NT2/D1 (cell line): ENCODE data around the gene SDHD.
A peak's percentile ranks its signal among the peaks of the same experiment; 100 is the strongest.
"Not testable (repeated sequence)": the region's sequence is repeated elsewhere in the genome, so short reads cannot be mapped to it uniquely, and the experiment has no call there.

Source experiments
- DNase-seq: peaks from one replicate; pipeline ENCODE4 v3.0.0-alpha.2; 2011; ENCODE audit warnings: low read depth, low spot score
- H3K27me3 ChIP-seq: 2 replicates; pipeline ENCODE4 v1.6.0; 2011; ENCODE audit warnings: mild to moderate bottlenecking; ENCODE audit not compliant: insufficient read length, insufficient read depth
- H3K36me3 ChIP-seq: 2 replicates; pipeline ENCODE4 v1.6.1; 2011; ENCODE audit warnings: mild to moderate bottlenecking, low read length, mixed read lengths; ENCODE audit not compliant: insufficient read depth, insufficient read length
- H3K4me1 ChIP-seq: 2 replicates; pipeline ENCODE4 v1.5.1; 2011; ENCODE audit not compliant: insufficient read depth, insufficient read length
- H3K4me3 ChIP-seq: 2 replicates; pipeline ENCODE4 v1.5.1; 2011; ENCODE audit warnings: low read depth; ENCODE audit not compliant: insufficient read length
- H3K9ac ChIP-seq: 2 replicates; pipeline ENCODE4 v1.6.0; 2011; ENCODE audit warnings: low read depth; ENCODE audit not compliant: insufficient read length
- H3K9me3 ChIP-seq: 2 replicates; pipeline ENCODE4 v1.5.1; 2011; ENCODE audit warnings: mild to moderate bottlenecking, low read length; ENCODE audit not compliant: insufficient read depth
- SUZ12 ChIP-seq: IDR thresholded peaks from 2 replicates; pipeline ENCODE4 v1.6.1; 2011; ENCODE audit not compliant: insufficient read length, insufficient read depth; ENCODE audit errors: extremely low read depth
- YY1 ChIP-seq: IDR thresholded peaks from 2 replicates; pipeline ENCODE4 v1.6.1; 2011; ENCODE audit not compliant: insufficient read length, insufficient read depth
- ZNF274 ChIP-seq: IDR thresholded peaks from 2 replicates; pipeline ENCODE4 v1.6.1; 2011; ENCODE audit warnings: mild to moderate bottlenecking, low read depth, low read length

The SDHD gene

GRCh38 chr11:112082729-112083128 lies 3.9 kb upstream of the SDHD start:
- H3K9ac ChIP-seq: no peak overlapping the region
- peaks cover 1% of the 10 kb centered on the region for H3K4me1 ChIP-seq
- TF ChIP-seq SUZ12: no peak
- no peak for TF ChIP-seq ZNF274
- TF ChIP-seq YY1: no peak
- H3K9me3 ChIP-seq: no peaks in the 10 kb centered on the region
- no peak for DNase-seq
- H3K36me3 ChIP-seq: peaks cover 61% of the 10 kb centered on the region
- no peaks in the 10 kb centered on the region for H3K27me3 ChIP-seq
- H3K4me3 ChIP-seq: no peak overlapping the region

GRCh38 chr11:112085822-112086421 lies 751 bp upstream of the SDHD start:
- Histone ChIP-seq H3K36me3 (peaks cover 62% of the 10 kb centered on the region), H3K4me1 (peaks cover 2% of the 10 kb centered on the region), H3K27me3 (no peaks in the 10 kb centered on the region), H3K9me3 (no peaks in the 10 kb centered on the region), H3K9ac (peak overlapping the region; percentile 98), H3K4me3 (peak overlapping the region; percentile 98)
- TF ChIP-seq SUZ12 (no peak), ZNF274 (no peak)
- no peak for DNase-seq

- DNase-seq: no peak
- Histone ChIP-seq H3K36me3 (peaks cover 71% of the 10 kb centered on the region), H3K4me1 (peaks cover 2% of the 10 kb centered on the region), H3K9ac (peak overlapping the region; percentile 98), H3K4me3 (peak overlapping the region; percentile 98), H3K9me3 (no peaks in the 10 kb centered on the region), H3K27me3 (no peaks in the 10 kb centered on the region)
- TF ChIP-seq SUZ12 (no peak), ZNF274 (no peak), YY1 (no peak)
Observed at GRCh38 chr11:112087212-112087611, 539 bp downstream of the SDHD start.

DNA sequence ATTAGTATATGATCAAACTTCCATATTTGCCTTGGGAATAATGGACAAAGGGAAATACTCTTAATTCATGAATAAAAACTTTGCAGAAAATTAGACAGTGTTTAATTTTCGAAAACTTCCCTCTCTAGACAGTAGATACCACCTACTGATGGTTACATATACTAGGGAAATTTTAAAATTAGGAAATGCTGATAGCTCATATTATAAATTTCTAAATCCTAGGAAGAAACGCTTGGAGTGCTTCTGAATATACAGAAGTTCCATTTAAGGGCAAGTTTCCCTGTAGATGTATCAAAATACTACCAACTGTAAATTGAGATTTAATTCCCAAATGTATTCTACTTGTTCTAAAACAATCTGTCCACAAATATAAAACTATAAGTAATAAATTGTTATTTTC lies 8.6 kb downstream of the SDHD start:
- DNase-seq, H3K9ac ChIP-seq, H3K9me3 ChIP-seq, H3K4me3 ChIP-seq, H3K27me3 ChIP-seq, H3K4me1 ChIP-seq: not testable (repeated sequence)
- peaks cover 29% of the 10 kb centered on the region for H3K36me3 ChIP-seq

GRCh38 chr11:112096194-112096593 lies 9.5 kb downstream of the SDHD start:
- Histone ChIP-seq H3K4me1 (no peaks in the 10 kb centered on the region), H3K9me3 (no peaks in the 10 kb centered on the region), H3K27me3 (no peaks in the 10 kb centered on the region), H3K9ac (no peak overlapping the region), H3K4me3 (no peak overlapping the region), H3K36me3 (peaks cover 25% of the 10 kb centered on the region)
- TF ChIP-seq YY1 (no peak), ZNF274 (no peak), SUZ12 (no peak)
- no peak for DNase-seq

- Histone ChIP-seq H3K27me3 (no peaks in the 10 kb centered on the region), H3K4me3 (no peak overlapping the region), H3K4me1 (no peaks in the 10 kb centered on the region), H3K9ac (no peak overlapping the region), H3K36me3 (peaks cover 11% of the 10 kb centered on the region), H3K9me3 (no peaks in the 10 kb centered on the region)
- TF ChIP-seq SUZ12 (no peak), ZNF274 (no peak), YY1 (no peak)
- DNase-seq: no peak
Observed at GRCh38 chr11:112097734-112098528, 11.3 kb downstream of the SDHD start.

GRCh38 chr11:112100462-112100861 lies 13.8 kb downstream of the SDHD start:
- Histone ChIP-seq H3K27me3 (no peaks in the 10 kb centered on the region), H3K36me3 (peaks cover 6% of the 10 kb centered on the region), H3K9me3 (no peaks in the 10 kb centered on the region), H3K4me3 (no peak overlapping the region), H3K9ac (no peak overlapping the region), H3K4me1 (no peaks in the 10 kb centered on the region)
- no peak for DNase-seq
- TF ChIP-seq ZNF274: no peak
- TF ChIP-seq YY1: no peak
- TF ChIP-seq SUZ12: no peak
